Measurements from ENCODE around the gene LATS2.

LATS2 gene

DNA sequence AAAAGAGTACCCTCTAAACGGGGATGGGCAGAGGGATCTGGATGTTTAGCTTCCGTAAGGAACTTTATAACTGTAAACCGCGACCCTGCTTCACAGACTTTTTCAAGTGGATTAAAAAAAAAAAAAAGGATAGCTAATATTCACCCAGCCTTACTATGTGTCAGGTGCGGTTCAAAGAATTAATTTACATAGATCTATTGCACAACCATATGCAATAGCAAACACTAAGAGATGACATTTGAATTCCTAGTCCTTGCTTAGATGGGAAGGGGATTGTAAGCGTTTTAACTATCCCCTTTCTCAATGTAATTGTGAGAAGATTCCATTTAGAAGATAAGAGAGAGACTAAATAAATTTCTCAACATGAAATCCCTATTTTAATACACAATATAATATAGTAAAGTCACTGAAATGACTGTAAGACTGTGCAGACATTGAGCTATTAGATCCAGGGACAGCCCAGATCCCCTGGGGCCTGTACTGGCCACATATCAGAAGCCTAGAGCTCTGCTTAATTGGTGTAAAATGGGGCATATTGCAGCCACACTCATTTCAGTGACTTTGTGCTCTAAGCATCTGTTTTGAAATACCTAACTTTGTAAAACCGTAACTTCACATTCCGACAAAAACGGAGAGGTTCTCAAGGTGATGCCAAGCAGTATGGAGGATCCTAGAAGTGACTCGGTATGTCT lies 13.6 kb downstream of the LATS2 start:
- DNase-seq (ENCODE audit: low spot score): no peak

DNA sequence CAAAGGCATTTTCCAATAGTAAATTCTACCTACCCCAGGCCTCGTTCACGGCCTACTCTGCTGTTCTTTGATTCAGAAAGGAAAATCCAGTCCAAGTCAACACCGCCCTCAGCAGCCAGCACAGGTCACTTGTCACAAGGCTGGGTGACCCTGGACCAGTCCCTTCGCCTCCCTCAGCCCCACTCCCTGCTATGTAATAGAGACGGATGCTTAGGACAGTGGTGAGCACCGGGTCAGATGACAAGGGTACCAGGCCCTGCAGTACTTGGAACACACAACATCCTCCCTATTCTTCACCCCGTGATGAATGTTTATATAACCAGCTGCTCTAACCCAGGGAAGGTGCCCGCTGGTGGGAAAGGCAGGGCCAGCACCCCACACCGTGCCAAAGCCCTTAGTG lies 14.3 kb downstream of the LATS2 start:
- no peak for DNase-seq (ENCODE audit: low spot score)

DNA sequence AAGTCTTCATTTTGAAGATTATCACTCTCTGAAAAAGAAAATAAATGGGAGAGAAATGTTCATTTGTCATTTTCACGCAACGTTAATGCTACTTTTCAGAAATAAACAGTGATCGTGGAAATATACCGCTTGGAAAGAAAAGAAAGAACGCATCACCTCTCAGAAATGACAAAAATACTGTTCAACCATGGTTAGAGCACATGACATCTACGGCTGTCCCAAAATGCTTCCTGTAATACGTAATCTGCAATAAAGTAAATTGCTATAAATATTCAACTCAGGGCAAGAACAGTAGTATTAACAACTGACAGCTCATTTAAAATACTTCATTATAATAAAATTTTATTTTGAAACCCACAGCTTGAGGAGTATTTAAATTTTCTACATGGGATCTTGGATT lies 15.2 kb downstream of the LATS2 start:
- no peak for DNase-seq (ENCODE audit: low spot score)

DNA sequence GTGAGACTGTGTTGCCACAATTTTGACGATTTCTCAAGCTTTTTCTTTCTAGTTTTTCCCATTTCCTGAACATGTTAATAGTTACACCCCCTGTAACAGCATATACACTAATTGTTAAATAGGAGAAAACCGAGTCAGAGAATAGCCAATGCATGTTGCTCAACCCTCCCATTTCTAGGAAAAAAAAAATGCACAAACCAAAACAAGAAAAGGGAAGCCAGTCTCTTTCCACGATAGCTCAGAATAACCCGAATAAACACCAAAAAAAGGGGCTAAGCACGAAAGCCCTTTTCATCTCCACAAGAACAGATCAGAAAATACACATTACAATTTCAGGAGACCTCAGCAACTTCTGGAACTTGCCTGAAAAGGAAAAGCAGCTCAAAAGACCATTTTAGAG lies 16.3 kb downstream of the LATS2 start:
- DNase-seq (ENCODE audit: low spot score): no peak

DNA sequence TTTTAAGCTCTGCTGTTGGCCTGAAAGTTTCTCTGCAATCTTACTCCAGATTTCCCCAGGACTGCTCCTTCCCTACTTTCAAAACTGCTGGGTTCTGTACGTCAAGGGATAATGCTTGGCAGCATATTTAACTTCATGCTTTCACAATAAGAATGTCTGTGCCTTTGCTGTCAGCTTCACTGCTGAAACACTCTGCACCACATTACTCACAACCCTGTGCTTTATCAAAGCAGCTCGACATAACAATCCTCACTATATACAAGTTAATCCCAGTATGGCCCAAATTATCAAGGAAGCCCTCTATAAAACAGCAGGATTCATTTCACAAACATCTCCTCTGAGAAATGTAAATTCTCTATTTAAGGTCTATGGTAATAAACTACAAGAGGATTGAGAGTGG lies 17.5 kb downstream of the LATS2 start:
- peak; percentile 17 for DNase-seq (ENCODE audit: low spot score)

DNA sequence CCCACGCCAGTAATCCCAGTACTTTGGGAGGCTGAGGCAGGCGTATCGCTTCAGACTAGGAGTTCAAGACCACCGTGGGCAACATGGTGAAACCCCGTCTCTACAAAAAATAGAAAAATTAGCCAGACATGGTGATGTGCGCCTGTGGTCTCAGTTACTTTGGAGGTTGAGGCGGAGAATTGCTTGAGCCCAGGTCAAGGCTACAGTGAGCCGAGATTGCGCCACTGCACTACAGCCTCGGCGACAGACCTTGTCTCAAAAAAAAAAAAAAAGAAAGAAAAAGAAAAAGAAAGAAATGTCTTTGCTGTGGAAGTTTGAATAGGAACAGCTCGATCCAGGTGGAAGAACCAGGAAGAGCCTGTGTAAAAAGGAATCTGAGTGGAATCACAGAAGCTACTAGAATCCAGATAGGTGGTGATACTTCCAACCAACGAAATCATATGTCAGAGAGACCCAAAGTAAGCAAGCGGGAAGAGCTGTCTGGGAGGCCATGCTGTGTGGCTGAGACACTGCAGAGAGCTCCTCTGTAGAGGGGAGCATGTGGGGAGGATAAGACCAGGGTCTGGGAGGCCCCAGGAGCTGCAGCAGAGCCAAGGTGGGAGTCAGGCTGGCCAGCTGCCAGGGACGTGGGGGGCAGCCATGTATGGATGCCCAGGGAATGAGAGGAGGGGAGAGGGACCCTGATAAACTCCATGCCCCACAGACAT lies 21.1 kb downstream of the LATS2 start:
- DNase-seq (ENCODE audit: low spot score): no peak

DNA sequence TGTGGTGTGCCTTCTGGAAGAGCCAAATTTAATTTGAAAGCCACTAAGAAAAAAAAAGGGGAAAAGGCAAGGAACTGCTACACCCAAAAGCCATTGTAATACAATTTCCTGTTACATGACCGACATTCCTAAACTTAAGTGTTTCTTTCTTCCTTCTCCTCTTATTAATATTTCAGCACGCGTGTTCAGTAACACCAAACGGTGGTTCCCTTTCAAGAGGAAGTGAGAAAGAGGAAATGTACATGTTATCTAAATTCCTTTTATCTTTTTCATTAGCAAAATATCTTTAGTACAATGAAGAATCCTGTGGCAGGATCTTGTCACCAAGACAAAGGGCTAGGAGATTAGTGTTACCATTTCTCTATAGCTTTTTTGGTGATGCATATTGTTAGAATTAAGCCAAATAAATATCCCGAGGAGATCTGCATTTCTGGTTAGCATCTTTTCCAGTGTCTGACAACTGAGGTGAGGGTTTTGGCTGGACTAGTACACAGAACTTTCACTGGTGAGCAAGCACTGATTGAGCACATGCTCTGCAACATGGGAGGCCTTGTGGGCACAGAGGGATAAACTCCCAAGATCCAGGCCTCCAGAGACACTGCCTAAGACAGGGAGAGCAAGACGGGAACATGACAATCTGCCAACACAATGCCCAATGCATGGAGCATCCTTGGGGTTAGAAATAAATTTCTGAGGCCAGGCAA lies 22.1 kb downstream of the LATS2 start:
- no peak for DNase-seq (ENCODE audit: low spot score)

DNA sequence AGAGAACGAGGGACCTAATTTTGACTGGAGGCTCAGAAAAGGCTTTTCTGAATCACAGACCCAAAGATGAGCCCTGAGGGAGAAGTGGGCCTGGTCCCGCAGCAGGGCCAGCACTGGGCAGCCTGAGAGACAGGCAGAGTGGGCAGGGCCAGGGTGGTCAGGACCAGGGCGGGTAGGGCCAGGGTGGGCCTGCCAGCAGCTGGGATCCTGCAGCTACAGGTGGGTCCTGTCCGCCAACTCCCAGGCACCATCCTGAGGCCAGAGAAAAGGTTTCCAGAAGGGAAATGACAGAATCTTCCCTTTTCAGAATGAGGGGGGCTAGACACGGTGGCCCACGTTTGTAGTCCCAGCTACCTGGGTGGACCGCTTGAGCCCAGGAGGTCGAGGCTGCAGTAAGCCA lies 23.7 kb downstream of the LATS2 start:
- DNase-seq (ENCODE audit: low spot score): no peak

DNA sequence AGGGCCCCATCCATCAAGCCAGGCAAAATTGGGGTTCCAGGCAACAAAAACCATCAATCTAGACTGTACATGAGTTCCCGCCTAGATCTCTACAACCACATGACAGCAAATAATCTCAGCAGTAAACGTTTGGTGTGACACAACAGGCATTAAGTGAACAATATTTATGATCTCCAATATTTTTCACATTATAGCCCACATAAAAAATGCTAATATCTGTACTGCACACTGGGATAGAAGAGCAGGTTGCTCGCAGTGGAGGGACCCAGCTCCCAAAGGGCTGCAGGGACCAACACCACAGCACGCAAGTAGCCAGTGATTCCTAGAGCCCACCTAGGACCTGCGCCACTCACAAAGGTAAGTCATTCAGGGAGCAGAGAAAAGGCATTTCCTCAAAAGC lies 25.9 kb downstream of the LATS2 start:
- DNase-seq (ENCODE audit: low spot score): no peak

DNA sequence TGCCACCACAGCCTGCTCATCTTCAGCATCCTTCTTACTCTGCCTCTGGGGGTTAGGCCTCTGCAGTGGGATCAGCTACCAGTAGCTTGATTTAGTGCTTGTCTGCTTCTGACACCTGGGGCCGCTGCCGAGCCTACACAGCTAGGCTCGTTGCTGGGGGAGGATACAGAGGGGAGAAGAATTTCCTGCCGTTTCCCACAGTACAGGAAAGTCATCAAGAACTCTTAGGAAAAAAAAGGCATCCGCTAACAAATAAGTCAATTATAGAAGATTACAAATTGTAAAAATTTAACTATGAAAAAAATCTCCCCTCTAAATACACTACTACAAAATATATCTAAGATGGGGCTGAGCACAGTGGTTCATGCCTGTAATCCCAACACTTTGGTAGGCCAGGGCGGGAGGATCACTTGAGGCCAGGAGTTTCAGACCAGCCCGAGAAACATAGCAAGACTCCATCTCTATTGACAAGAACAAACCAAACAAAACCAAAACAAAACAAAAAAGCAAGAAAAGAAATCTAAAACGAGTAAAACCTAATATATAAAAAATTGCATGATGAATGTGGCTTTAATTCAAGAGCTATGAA lies 26.7 kb downstream of the LATS2 start:
- no peak for DNase-seq (ENCODE audit: low spot score)

DNA sequence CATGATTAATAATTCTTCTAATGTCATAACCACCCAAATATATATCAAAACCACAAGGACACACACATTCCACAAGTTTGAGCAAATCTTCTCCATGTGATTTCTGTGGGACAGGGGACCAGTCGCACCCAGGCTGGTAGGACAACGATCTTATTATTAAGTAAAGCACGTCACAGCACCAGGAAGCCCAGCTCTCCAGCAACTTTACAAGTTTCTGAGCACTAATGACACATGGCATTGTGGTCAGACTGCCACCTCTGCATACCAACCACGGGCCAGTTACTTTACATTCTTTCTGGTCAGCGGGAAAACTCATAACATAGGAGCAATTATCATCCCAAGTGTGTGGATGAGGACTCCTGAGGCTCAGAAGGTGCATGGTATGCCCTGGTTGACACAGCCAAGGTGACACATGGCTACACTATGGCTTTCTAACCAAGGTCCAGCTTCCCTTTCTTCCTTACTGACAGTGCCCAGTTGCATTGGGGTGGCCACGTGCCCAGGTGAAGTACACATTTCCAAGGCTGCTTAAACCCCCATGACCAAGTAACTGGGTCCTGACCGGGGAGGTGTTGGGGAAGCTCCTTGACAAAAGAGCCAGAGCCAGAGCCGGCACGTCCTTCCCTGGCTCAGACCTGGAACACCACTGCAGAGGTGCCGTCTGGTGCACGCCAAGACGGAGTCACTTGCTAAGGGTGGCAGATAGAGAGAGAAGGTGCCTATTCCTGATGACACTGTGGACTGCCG lies 27.4 kb downstream of the LATS2 start:
- no peak for DNase-seq (ENCODE audit: low spot score)

DNA sequence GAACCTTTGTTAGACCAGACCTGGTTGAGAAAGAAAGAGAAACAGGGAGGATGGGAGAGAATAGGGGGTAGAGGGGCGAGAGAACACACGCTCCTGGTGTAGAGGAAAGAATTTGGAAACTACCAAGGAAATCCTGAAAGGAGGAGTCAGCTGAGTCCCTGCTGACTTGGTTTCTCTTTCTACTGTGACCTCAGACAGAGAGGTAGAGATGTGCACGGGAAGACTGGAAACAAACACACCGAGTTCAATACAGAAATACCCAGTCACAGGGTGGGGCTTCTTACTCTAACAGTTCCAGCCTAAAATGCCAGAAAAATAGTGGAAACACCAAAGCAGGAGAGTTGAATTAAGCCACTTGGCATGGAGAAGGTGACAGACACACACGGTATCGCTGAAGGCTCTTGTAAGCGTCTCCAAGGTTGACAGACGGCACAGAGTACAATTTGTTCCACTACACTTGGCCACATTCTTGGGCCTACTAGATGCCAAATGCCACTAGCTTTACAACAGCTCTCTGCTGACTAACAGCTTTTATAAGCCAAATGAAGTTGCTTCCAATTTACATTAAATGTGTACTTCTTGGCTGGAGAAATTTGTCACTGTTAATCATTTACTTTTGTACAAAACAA lies 28.1 kb downstream of the LATS2 start:
- peak; percentile 37 for DNase-seq (ENCODE audit: low spot score)

DNA sequence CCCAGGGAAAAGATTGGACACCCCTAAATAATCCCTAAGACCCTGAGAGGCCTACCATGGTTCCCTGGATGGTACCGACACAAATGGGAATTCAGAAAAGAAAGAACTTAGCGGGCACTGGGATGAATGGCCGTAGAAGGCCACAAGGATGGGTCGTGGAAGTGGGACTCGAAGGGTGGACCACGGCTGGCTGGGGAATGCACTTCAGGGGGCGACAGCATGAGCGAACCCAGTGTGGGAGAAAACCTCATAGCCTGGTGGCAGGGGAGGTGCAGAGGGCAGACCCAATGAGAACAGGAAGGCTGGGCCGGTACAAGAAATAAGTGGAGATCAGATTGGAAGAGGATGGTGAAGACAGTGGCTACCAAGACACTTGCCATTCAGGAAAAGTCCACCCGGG lies 28.7 kb downstream of the LATS2 start:
- no peak for DNase-seq (ENCODE audit: low spot score)

DNA sequence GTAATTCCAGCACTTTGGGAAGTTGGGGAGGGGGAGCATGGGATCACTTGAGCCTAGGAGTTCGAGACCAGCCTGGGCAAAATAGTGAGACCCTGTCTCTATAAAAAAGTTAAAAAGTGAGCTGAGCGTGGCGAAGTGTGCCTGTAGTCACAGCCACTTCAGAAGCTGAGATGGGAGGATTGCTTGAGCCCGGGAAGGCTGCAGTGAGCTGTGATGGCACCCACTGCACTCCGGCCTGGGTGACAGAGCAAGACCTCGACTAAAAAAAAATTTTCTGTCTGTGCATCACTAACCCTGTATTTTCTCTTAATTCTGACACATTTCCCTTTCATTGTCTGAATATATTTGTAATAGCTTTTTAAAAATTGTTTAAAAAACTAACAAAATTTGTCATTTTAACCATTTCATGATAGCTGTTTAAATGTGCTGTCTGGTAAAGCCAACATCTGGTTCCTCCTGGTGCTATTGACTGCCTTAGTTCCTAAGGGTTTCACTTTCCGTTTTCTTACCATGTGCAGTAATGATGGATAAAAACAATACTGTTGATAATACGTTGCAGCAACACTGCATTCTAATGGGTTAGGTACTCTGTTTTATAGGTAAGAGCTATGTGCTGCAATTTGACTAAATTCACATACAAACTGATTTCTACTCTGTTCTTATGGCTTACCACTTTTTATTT lies 29.7 kb downstream of the LATS2 start:
- no peak for DNase-seq (ENCODE audit: low spot score)

DNA sequence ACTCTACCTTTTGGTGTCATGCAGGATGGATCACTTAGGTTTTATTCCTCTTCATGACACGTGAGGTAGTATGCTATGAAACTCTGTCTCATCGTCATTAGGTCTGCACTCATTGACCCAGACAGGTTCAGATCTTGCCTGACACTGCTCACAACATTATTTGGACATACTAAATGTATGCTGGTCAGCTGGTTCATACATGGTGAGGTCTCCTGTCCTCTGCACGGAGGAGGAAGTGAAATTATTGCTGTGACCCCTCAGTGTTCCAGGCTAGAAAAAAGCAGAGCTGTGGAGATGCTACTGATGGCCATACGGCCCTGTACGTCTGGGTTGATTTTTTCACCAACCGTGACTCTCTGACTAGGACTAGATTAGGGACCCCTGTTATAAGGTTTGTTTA lies 35.8 kb downstream of the LATS2 start:
- DNase-seq (ENCODE audit: low spot score): no peak

DNA sequence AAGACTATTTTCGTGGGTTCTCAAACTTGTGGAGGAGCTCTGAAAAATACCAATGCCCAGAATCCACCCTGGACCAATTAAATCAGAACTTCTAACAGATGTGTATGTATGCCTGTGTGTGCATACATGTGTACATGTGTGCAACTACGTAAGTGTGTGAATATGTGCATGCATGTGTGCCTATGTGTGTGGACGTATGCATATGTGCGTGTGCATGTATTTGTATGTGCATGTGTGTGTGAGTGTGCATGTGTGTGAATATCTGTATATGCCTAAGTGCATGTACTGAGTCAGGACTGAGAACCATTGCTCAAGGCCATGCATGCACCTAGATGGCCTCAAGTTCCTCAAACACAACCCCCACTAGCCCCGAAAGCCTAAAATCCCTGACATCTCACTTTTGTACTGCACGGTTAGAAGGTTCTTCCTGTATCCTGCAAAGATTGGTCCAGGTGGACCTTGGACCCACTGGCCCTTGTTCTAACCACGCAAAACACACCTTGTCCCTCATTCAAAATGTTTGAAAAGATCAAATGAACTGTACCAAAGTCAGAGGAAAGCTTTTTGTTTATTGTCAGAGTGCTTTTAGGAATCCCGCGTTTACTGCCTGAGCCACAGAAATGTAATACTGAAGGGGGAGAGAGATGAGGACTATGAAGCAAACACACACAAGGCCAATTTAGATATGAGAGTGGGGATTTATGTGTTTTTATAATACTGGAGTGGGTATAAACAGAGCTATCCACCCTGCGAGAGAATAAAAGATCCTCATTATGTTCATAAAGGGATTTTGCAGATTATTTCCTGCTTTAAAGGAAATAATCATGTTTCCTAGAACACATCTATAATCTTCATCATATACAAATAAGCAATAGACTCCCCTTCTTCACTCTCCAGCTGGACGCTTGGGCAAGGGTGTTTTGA lies 39.1 kb downstream of the LATS2 start:
- DNase-seq (ENCODE audit: low spot score): no peak

DNA sequence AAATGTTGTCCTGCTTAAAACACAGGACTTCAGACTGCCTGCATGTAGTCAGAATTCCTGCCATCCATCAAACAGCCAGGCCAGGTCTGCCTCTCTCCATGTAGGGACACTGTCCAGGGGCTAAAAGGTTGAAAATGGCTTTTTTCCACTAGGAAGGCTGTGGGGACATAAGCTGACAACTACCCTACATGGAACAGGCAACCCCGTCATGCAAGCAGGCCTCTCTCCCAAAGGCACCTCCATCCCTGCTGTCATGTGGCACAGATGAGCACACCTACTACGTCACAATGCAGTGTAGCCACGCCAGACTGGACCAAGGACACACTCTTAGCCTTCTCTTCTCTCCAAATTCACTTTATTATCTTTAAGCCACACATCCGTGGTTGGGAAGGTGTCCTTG lies 40.8 kb downstream of the LATS2 start:
- DNase-seq (ENCODE audit: low spot score): no peak

DNA sequence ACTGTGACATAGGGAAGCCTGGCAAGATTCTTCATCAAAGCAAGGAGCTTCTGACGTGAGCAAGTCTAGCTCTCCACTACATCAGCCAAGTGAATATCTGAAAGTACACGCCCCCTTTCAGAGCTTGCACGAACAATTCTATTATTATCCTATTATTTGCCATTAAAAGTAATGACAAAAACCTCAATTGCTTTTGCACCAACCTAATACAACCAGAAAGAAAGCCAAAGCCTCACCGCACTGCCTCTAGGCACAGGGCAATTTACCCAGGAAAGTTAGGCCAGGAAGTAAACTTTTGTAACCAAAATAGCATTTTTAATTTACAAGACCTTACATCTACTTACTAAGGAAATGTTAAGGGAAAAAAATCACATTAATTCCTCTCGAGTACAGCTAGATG lies 41.2 kb downstream of the LATS2 start:
- DNase-seq (ENCODE audit: low spot score): no peak

DNA sequence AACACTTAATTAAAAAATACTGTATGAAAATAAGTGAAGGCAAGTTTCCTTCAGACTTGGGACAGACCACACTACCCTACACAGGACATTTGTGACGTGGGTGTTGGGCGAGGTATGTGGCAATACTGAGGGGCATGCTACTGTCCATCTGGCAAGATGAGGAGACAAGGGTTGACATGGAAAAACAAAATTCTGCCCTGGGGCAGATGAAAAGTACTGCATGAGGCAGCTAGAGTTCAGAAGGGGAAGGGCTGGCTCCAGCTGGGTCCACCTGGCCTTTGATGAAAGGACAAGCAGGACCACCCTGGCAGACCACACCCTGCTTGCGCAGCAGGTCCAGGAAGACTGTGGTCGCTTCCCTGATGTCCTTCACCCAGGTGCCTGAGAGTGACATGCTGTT lies 43.2 kb downstream of the LATS2 start:
- no peak for DNase-seq (ENCODE audit: low spot score)

DNA sequence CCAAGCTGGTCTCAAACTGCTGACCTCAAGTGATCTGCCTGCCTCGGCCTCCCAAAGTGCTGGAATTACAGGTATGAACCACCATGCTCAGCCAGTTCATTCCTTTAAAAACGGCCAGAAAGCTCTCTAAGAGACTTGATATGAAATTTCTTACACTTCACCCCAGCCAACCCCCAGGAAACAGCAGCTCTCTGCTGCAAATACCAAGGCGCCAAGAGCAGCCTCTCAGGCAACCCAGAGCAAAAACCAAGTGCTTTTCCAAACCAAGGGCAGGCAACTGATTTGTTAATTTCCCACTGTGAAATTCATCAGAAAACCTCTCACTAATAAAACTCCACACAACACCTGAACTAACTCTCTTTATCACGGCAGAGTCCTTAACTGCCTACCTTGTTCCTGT lies 44.9 kb downstream of the LATS2 start:
- no peak for DNase-seq (ENCODE audit: low spot score)

All from pons (tissue), 1 donor.